GM18526 (cell line): ENCODE results near the gene CYP4A22.

Experiments
- POLR2A ChIP-seq: IDR thresholded peaks from 3 replicates; pipeline ENCODE4 v1.6.1; 2011; ENCODE audit not compliant: insufficient read length; ENCODE audit errors: extremely low read depth

The CYP4A22 gene, protein sequence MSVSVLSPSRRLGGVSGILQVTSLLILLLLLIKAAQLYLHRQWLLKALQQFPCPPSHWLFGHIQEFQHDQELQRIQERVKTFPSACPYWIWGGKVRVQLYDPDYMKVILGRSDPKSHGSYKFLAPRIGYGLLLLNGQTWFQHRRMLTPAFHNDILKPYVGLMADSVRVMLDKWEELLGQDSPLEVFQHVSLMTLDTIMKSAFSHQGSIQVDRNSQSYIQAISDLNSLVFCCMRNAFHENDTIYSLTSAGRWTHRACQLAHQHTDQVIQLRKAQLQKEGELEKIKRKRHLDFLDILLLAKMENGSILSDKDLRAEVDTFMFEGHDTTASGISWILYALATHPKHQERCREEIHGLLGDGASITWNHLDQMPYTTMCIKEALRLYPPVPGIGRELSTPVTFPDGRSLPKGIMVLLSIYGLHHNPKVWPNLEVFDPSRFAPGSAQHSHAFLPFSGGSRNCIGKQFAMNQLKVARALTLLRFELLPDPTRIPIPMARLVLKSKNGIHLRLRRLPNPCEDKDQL

DNA sequence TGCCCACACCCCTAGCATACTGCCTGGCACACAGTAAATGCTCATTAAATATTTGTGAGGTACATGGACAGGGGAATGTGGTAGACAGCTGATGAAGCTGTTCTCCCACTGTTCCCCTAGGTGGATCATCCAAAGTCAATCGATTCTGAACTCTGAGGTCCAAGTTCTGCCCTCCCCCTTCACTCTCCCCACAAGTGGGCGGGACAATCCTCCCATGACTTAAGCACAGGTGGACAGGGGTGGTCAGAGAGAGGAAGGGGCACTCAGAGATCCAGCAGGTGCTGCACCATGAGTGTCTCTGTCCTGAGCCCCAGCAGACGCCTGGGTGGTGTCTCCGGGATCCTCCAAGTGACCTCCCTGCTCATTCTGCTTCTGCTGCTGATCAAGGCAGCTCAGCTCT, at the start of gene CYP4A22:
CYP4A22 (plus strand) TSS at position 244 of the 400 bp plus-strand sequence; CDS start at position 289, 45 bp downstream.
- no peak for TF ChIP-seq POLR2A

DNA sequence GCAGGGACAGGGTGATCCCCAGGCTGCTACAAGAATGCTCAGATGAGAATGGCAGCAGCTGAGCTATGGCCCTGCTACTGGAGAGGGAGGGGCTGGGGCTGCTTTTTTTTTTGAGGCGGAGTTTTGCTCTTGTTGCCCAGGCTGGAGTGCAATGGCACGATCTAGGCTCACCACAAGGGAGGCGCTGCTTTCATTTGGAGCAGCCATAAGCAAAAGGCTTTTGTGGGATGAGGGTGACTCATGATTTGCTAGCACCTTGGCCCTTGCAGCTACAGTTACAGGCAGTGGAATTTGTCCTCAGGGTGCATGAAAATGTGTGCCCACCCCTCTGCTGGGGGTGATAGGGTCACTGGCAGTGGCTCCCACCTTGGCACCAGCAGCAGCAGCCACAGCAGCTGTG, 32.4 kb upstream of the CYP4A22 start:
- no peak for TF ChIP-seq POLR2A

- no peak for TF ChIP-seq POLR2A
Measured at GRCh38 chr1:47106792-47107191, 30.4 kb upstream of the CYP4A22 start.

GRCh38 chr1:47113178-47113577, 24.1 kb upstream of the CYP4A22 start:
- TF ChIP-seq POLR2A, result no peak

DNA sequence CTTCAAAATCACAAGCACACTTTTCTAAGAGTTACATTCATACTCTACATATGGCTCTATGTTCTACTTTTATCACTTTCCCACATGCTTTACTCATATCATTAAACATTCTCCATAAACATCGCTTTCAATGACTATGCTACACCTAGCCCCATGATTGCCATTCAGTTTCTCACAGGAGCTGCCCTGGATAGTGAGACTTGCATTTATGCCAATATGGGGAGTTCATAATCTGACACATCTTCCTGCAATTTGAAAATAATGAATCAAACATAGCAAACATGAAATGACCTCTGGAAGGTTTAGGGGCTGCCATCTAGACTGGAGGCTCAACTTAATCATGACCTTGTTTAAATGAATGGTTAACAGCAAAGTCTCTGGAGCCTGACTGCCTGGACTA, 9.0 kb upstream of the CYP4A22 start:
- TF ChIP-seq POLR2A, result no peak

- TF ChIP-seq POLR2A, result no peak
Measured at GRCh38 chr1:47137925-47138615, 829 bp downstream of the CYP4A22 start.

DNA sequence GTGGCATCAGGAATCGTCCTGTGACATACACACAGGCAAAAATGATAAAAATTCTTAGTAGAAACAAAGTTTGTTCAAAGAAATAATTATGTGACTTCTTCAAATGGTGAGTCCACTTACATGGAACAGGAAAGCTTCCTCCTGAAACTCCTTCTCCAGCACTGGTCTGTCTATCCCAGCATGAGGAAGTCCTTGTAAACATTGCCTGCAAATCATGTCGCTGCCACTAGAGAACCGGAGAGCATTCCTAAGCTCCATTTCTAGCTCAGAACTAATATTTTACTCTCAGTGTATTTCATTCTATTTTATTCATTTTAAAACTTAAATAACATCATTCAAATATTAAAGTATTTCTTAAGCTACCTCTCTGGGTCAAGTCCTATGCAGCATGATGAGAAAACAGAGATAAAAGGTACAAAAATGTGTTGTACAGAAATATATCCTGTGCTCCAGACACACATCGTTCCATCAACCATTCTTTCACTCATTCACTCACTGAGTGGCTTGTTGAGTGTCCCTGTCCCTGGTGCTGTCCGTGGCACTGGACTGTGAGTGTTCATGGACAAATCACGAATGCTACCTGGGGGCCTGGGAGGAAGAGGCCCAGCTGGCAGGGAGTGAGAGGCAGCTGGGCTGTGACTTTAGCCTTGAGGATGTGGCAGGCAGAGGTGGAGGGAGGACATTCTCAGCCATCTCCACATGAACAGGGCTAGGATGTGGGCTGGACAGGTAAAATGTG, 10.0 kb downstream of the CYP4A22 start:
- no peak for TF ChIP-seq POLR2A

DNA sequence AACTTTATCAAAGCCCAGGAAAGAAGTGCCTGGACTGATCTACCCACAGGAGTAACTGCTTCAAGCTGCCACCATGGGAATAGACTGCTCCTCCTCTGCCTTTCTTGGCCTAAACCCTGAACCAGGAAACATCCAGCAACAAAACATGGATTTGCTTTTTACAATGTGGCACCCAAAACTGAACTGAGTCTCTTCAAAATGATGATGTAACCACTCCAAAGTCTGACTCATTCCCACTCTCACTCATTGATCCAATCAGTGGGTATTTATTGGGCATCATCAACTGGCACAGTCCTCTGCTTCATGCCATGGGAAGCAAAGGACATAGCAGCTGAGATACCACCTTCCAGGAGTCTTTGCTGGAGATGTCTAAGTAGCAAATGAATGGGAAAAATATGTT, 23.5 kb downstream of the CYP4A22 start:
- no peak for TF ChIP-seq POLR2A

GRCh38 chr1:47161298-47162040, 24.2 kb downstream of the CYP4A22 start:
- no peak for TF ChIP-seq POLR2A

DNA sequence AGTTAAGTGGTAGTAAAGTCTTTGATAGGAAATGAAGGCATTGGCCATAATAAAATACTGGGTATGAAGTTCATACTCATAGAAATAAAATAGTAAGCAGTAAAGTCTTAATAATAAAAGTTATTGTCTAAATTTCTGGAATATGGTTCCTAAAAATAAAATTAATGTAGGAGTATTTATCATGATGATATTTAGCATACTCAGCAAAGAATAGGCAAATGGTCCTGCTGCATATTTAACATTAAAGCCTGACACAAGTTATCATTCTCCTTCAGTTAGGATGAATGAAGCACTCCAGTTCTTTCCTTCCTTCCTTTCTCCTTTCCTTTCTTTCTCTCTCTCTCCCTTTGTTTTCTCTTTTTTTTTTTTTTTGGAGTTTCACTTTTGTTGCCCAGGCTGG, 27.3 kb downstream of the CYP4A22 start:
- TF ChIP-seq POLR2A, result no peak

- TF ChIP-seq POLR2A, result no peak
Measured at GRCh38 chr1:47172782-47173181, 35.5 kb downstream of the CYP4A22 start.

GRCh38 chr1:47174656-47175020, 37.4 kb downstream of the CYP4A22 start:
- TF ChIP-seq POLR2A, result no peak

- TF ChIP-seq POLR2A, result no peak
Measured at GRCh38 chr1:47175227-47175934, 38.1 kb downstream of the CYP4A22 start.

GRCh38 chr1:47178020-47178419, 40.8 kb downstream of the CYP4A22 start:
- TF ChIP-seq POLR2A, result no peak
